H9 (cell line): ENCODE results near the gene DOCK1. TPM values are rescaled to one million over a fixed set of nuclear protein-coding genes. Genes with fewer than 3 reads are reported as not detected.

Experiments
- DNase-seq: peaks from one replicate; pipeline ENCODE4 v3.0.0-alpha.2; 2017
- H2AFZ ChIP-seq: one replicate; pipeline ENCODE4 v1.6.1; 2013; ENCODE audit warnings: mild to moderate bottlenecking, low read length, control low read depth, moderate library complexity
- H2AK5ac ChIP-seq: 2 replicates; pipeline ENCODE4 v1.6.1; 2013; ENCODE audit warnings: low read length, control low read depth, mixed read lengths; ENCODE audit not compliant: insufficient read length
- H2BK120ac ChIP-seq: one replicate; pipeline ENCODE4 v1.6.1; 2013; ENCODE audit warnings: low read depth, mild to moderate bottlenecking, low read length, control low read depth, inconsistent platforms; ENCODE audit not compliant: poor library complexity, severe bottlenecking
- H2BK12ac ChIP-seq: 2 replicates; pipeline ENCODE4 v1.6.1; 2013; ENCODE audit warnings: low read length, control low read depth, mixed read lengths, low read depth; ENCODE audit not compliant: insufficient read length
- H2BK15ac ChIP-seq: 2 replicates; pipeline ENCODE4 v1.6.1; 2013; ENCODE audit warnings: low read depth, low read length, control low read depth
- H2BK20ac ChIP-seq: one replicate; pipeline ENCODE4 v1.6.1; 2013; ENCODE audit warnings: low read depth, mild to moderate bottlenecking, low read length, control low read depth, inconsistent platforms; ENCODE audit not compliant: poor library complexity, severe bottlenecking
- H2BK5ac ChIP-seq: 2 replicates; pipeline ENCODE4 v1.6.1; 2013; ENCODE audit warnings: low read length, control low read depth, mixed read lengths; ENCODE audit not compliant: insufficient read length
- H3K14ac ChIP-seq: 2 replicates; pipeline ENCODE4 v1.6.1; 2013; ENCODE audit warnings: low read length, control low read depth; ENCODE audit not compliant: insufficient read depth
- H3K18ac ChIP-seq: 2 replicates; pipeline ENCODE4 v1.6.1; 2013; ENCODE audit warnings: low read depth, mild to moderate bottlenecking, mixed read lengths, low read length, control low read depth; ENCODE audit not compliant: insufficient read length
- H3K23ac ChIP-seq: 2 replicates; pipeline ENCODE4 v1.6.1; 2013; ENCODE audit warnings: low read length, control low read depth, mixed read lengths, low read depth; ENCODE audit not compliant: insufficient read length
- H3K23me2 ChIP-seq: 2 replicates; pipeline ENCODE4 v1.6.1; 2013; ENCODE audit warnings: low read depth, mild to moderate bottlenecking, mixed read lengths, low read length, control low read depth; ENCODE audit not compliant: insufficient read length, poor library complexity, severe bottlenecking
- H3K27ac ChIP-seq: 2 replicates; pipeline ENCODE4 v1.5.1; 2013; ENCODE audit warnings: low read length, control low read depth, mixed read lengths, low read depth; ENCODE audit not compliant: insufficient read length
- H3K27me3 ChIP-seq: 2 replicates; pipeline ENCODE4 v1.6.1; 2013; ENCODE audit warnings: low read length, control low read depth, inconsistent platforms; ENCODE audit not compliant: insufficient read depth
- H3K4ac ChIP-seq: 2 replicates; pipeline ENCODE4 v1.6.1; 2013; ENCODE audit warnings: low read depth, mild to moderate bottlenecking, control low read depth, inconsistent platforms, low read length, moderate library complexity
- H3K4me1 ChIP-seq: 2 replicates; pipeline ENCODE4 v1.6.1; 2013; ENCODE audit warnings: low read length, control low read depth, inconsistent platforms; ENCODE audit not compliant: insufficient read depth
- H3K4me2 ChIP-seq: 2 replicates; pipeline ENCODE4 v1.6.1; 2013; ENCODE audit warnings: low read length, control low read depth, mixed read lengths; ENCODE audit not compliant: insufficient read length, insufficient read depth
- H3K56ac ChIP-seq: 2 replicates; pipeline ENCODE4 v1.6.1; 2013; ENCODE audit warnings: low read depth, mild to moderate bottlenecking, mixed read lengths, low read length, control low read depth; ENCODE audit not compliant: insufficient read length
- H3K79me1 ChIP-seq: 2 replicates; pipeline ENCODE4 v1.6.1; 2013; ENCODE audit warnings: low read depth, mild to moderate bottlenecking, moderate library complexity, low read length, control low read depth, inconsistent platforms; ENCODE audit not compliant: insufficient read depth, poor library complexity, severe bottlenecking
- H3K79me2 ChIP-seq: 2 replicates; pipeline ENCODE4 v1.6.1; 2013; ENCODE audit warnings: low read length, control low read depth, inconsistent platforms; ENCODE audit not compliant: insufficient read depth
- H3K9ac ChIP-seq: 2 replicates; pipeline ENCODE4 v1.6.1; 2013; ENCODE audit warnings: low read length, control low read depth, mixed read lengths; ENCODE audit not compliant: insufficient read length; ENCODE audit errors: extremely low read depth
- H3K9me3 ChIP-seq: one replicate; pipeline ENCODE4 v1.6.1; 2013; ENCODE audit warnings: low read depth, low read length, inconsistent platforms; ENCODE audit not compliant: control insufficient read depth
- H3T11ph ChIP-seq: one replicate; pipeline ENCODE4 v1.6.1; 2013; ENCODE audit warnings: mild to moderate bottlenecking, low read length, control low read depth, inconsistent platforms
- H4K20me1 ChIP-seq: one replicate; pipeline ENCODE4 v1.6.1; 2013; ENCODE audit not compliant: control insufficient read depth, insufficient read length, insufficient read depth
- H4K5ac ChIP-seq: 2 replicates; pipeline ENCODE4 v1.6.1; 2013; ENCODE audit warnings: low read depth, mild to moderate bottlenecking, mixed read lengths, low read length, control low read depth; ENCODE audit not compliant: insufficient read length
- H4K8ac ChIP-seq: replicated peaks from 2 replicates; pipeline ENCODE4 v1.6.1; 2013; ENCODE audit warnings: low read length, control low read depth, mixed read lengths, low read depth; ENCODE audit not compliant: insufficient read length
- H4K91ac ChIP-seq: 2 replicates; pipeline ENCODE4 v1.6.1; 2013; ENCODE audit warnings: low read depth, mild to moderate bottlenecking, moderate library complexity, mixed read lengths, low read length, control low read depth; ENCODE audit not compliant: insufficient read length
- H3K27ac Mint-ChIP-seq, 3 experiments: 2 replicates in 2 of 3; 3 replicates in 1 of 3; pipeline ENCODE4 v1.8.0; 2020 to 2021; ENCODE audit warnings: mixed read lengths in 3 of 3, mild to moderate bottlenecking in 1 of 3, moderate library complexity in 1 of 3
- H3K27me3 Mint-ChIP-seq: 2 replicates; pipeline ENCODE4 v1.8.0; 2021; ENCODE audit warnings: low read depth, mild to moderate bottlenecking, moderate library complexity, mixed read lengths
- H3K36me3 Mint-ChIP-seq, 3 experiments: 2 replicates in 2 of 3; 3 replicates in 1 of 3; pipeline ENCODE4 v1.8.0; 2020 to 2021; ENCODE audit warnings: low read depth in 3 of 3, mixed read lengths in 3 of 3; ENCODE audit not compliant: insufficient read depth in 1 of 3
- H3K4me1 Mint-ChIP-seq, 2 experiments: 2 replicates each; pipeline ENCODE4 v1.8.0; 2020; ENCODE audit warnings: mixed read lengths in 2 of 2
- H3K4me3 Mint-ChIP-seq, 2 experiments: 2 replicates in 1 of 2; 3 replicates in 1 of 2; pipeline ENCODE4 v1.8.0; 2020 to 2021; ENCODE audit warnings: mild to moderate bottlenecking in 2 of 2, mixed read lengths in 2 of 2, moderate library complexity in 1 of 2
- H3K9me3 Mint-ChIP-seq, 2 experiments: 2 replicates in 1 of 2; 3 replicates in 1 of 2; pipeline ENCODE4 v1.8.0; 2020; ENCODE audit warnings: mild to moderate bottlenecking in 2 of 2, mixed read lengths in 2 of 2, moderate library complexity in 1 of 2
- WGBS: extraction: QIAGEN DNeasy Blood & Tissue Kit; methylation state at CpG from one replicate; pipeline ENCODE4 v1.1.7; 2013; ENCODE audit warnings: missing lambda C conversion rate, low lambda C conversion rate, mixed read lengths; ENCODE audit not compliant: insufficient read length; ENCODE audit errors: extremely low coverage; 5-methylcytosine and 5-hydroxymethylcytosine counted together
- total RNA-seq: library from RNA; stranded (reverse); gene quantifications from 2 replicates; pipeline ENCODE4 v1.2.1, GENCODE V29; 2021
- TF ChIP-seq, protein P1 (sequence below): fragments of 200-600 bp; sonication (generic); conservative IDR thresholded peaks from 3 replicates; pipeline ENCODE4 v1.8.0; 2021; ENCODE audit warnings: antibody characterized with exemption, mild to moderate bottlenecking

Gene DOCK1
- total RNA-seq, 1 experiment from 2014 or later, result 57.0 TPM

GRCh38 chr10:127190427-127190826 lies 285.2 kb downstream of the DOCK1 start:
- Histone ChIP-seq H2BK12ac (no peak overlapping the region), H4K5ac (no peak overlapping the region), H2BK15ac (no peak overlapping the region), H3T11ph (no peak overlapping the region), H3K4me1 (no peaks in the 10 kb centered on the region), H3K27ac (no peak overlapping the region), H3K79me2 (no peaks in the 10 kb centered on the region), H3K14ac (no peak overlapping the region), H3K9me3 (no peaks in the 10 kb centered on the region), H3K4me2 (no peak overlapping the region), H3K18ac (no peak overlapping the region), H3K4ac (no peak overlapping the region), H3K23ac (no peak overlapping the region), H4K91ac (no peak overlapping the region), H2BK5ac (no peak overlapping the region), H2AFZ (no peak overlapping the region), H3K9ac (no peak overlapping the region), H3K23me2 (peaks cover 6% of the 10 kb centered on the region), H2BK20ac (no peak overlapping the region), H2AK5ac (no peak overlapping the region), H3K27me3 (peaks cover 3% of the 10 kb centered on the region; the same call in 1 of the 2 replicates), H2BK120ac (no peak overlapping the region), H3K79me1 (no peaks in the 10 kb centered on the region), H4K20me1 (peaks cover 3% of the 10 kb centered on the region), H3K56ac (no peak overlapping the region), H4K8ac (no peak overlapping the region)
- no peak overlapping the region for H3K27ac Mint-ChIP-seq
- no peak overlapping the region for H3K4me3 Mint-ChIP-seq
- TF ChIP-seq, protein P1, sequence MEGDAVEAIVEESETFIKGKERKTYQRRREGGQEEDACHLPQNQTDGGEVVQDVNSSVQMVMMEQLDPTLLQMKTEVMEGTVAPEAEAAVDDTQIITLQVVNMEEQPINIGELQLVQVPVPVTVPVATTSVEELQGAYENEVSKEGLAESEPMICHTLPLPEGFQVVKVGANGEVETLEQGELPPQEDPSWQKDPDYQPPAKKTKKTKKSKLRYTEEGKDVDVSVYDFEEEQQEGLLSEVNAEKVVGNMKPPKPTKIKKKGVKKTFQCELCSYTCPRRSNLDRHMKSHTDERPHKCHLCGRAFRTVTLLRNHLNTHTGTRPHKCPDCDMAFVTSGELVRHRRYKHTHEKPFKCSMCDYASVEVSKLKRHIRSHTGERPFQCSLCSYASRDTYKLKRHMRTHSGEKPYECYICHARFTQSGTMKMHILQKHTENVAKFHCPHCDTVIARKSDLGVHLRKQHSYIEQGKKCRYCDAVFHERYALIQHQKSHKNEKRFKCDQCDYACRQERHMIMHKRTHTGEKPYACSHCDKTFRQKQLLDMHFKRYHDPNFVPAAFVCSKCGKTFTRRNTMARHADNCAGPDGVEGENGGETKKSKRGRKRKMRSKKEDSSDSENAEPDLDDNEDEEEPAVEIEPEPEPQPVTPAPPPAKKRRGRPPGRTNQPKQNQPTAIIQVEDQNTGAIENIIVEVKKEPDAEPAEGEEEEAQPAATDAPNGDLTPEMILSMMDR, result no peak
- H3K36me3 Mint-ChIP-seq, result peaks cover 0 to 4% (median 0%) of the 10 kb centered on the region in 3 experiments; a peak in 1 of 7 replicates
- WGBS, result no CpG with 5 or more reads among the region's 5 CpGs
- H3K4me1 Mint-ChIP-seq, result peaks cover 5 to 6% of the 10 kb centered on the region in 2 experiments
- peaks cover 32% of the 10 kb centered on the region for H3K27me3 Mint-ChIP-seq
- DNase-seq, result no peak
- H3K9me3 Mint-ChIP-seq, result no peaks in the 10 kb centered on the region
